Gastroesophageal sphincter (tissue), 4 donors: Measurements from ENCODE around the gene EMX1. TPM values are rescaled to one million over a fixed set of nuclear protein-coding genes. Genes with fewer than 3 reads are reported as not detected.

Experiments used
- ATAC-seq: fragments of 150-250 bp; one replicate; pipeline ENCODE4 v1.9.1; 2016; ENCODE audit warnings: mild to moderate bottlenecking, moderate library complexity
- H3K27ac ChIP-seq, 4 donors: fragments of 200-600 bp; sonication (generic) in 3 of 4; 1 replicate in 3 of 4; 2 replicates in 1 of 4; pipeline ENCODE4 v1.5.1; 2016 to 2019
- H3K27me3 ChIP-seq: fragments of 200-600 bp; sonication (generic); one replicate; pipeline ENCODE4 v1.5.1; 2019
- H3K36me3 ChIP-seq, 2 donors: fragments of 200-600 bp; sonication (generic); one replicate each; pipeline ENCODE4 v1.5.1; 2019; ENCODE audit warnings: control low read depth in 1 of 2
- H3K4me1 ChIP-seq, 3 donors: fragments of 200-600 bp; sonication (generic); 1 replicate in 2 of 3; 2 replicates in 1 of 3; pipeline ENCODE4 v1.5.1; 2016 to 2019; ENCODE audit warnings: control low read depth in 2 of 3
- H3K4me3 ChIP-seq, 2 donors: fragments of 200-600 bp; sonication (generic); one replicate each; pipeline ENCODE4 v1.5.1; 2019; ENCODE audit warnings: mild to moderate bottlenecking in 1 of 2, moderate library complexity in 1 of 2
- H3K9me3 ChIP-seq, 3 donors: fragments of 200-600 bp; sonication (generic); one replicate each; pipeline ENCODE4 v1.5.1; 2017 to 2019; ENCODE audit warnings: control low read depth in 2 of 3
- EP300 ChIP-seq: sonication (generic); formaldehyde crosslinking; IDR thresholded peaks from one replicate; pipeline ENCODE4 v1.6.1; 2017; ENCODE audit warnings: antibody characterized with exemption, mild to moderate bottlenecking
- POLR2A ChIP-seq, 2 donors: fragments of 450-650 bp; IDR thresholded peaks; one replicate each; pipeline ENCODE4 v1.6.1; 2017; ENCODE audit warnings: antibody characterized with exemption in 2 of 2, mild to moderate bottlenecking in 2 of 2, moderate library complexity in 1 of 2
- POLR2AphosphoS5 ChIP-seq: sonication (generic); formaldehyde crosslinking; IDR thresholded peaks from one replicate; pipeline ENCODE4 v1.6.1; 2017; ENCODE audit warnings: antibody characterized with exemption
- WGBS, 2 donors: methylation state at CpG; one replicate each; pipeline ENCODE4 v1.1.5; 2018; ENCODE audit warnings: low coverage in 1 of 2; 5-methylcytosine and 5-hydroxymethylcytosine counted together
- total RNA-seq, 4 donors: library from RNA; depleted of rRNA; stranded (reverse); fragments of >200 nt; gene quantifications; one replicate each; pipeline ENCODE4 v1.1.0, GENCODE V29; 2016
- TF ChIP-seq, protein P1 (sequence below), 4 experiments: fragments of 200-600 bp in 2 of 4; fragments of 450-650 bp in 2 of 4; sonication (generic) in 1 of 4; IDR thresholded peaks; one replicate each; pipeline ENCODE4 v1.5.1; 2017 to 2019; ENCODE audit warnings: antibody characterized with exemption in 4 of 4, mild to moderate bottlenecking in 2 of 4, moderate library complexity in 2 of 4

Gene EMX1
- total RNA-seq, 4 donors from 2014 or later: 0.15 TPM; not detected in 3

- ATAC-seq: no peak
- 58 to 87% methylated on average over 2 to 3 of the region's 13 CpGs for WGBS, 2 donors
- Histone ChIP-seq H3K36me3 (peaks cover 0 to 2% of the 10 kb centered on the region in 2 donors), H3K27ac (no peak overlapping the region), H3K4me1 (no peaks in the 10 kb centered on the region), H3K9me3 (no peaks in the 10 kb centered on the region), H3K27me3 (no peaks in the 10 kb centered on the region), H3K4me3 (no peak overlapping the region)
- TF ChIP-seq POLR2A (IDR thresholded peaks at IDR 0.05) (no peak), EP300 (no peak), POLR2AphosphoS5 (no peak)
- TF ChIP-seq, protein P1, sequence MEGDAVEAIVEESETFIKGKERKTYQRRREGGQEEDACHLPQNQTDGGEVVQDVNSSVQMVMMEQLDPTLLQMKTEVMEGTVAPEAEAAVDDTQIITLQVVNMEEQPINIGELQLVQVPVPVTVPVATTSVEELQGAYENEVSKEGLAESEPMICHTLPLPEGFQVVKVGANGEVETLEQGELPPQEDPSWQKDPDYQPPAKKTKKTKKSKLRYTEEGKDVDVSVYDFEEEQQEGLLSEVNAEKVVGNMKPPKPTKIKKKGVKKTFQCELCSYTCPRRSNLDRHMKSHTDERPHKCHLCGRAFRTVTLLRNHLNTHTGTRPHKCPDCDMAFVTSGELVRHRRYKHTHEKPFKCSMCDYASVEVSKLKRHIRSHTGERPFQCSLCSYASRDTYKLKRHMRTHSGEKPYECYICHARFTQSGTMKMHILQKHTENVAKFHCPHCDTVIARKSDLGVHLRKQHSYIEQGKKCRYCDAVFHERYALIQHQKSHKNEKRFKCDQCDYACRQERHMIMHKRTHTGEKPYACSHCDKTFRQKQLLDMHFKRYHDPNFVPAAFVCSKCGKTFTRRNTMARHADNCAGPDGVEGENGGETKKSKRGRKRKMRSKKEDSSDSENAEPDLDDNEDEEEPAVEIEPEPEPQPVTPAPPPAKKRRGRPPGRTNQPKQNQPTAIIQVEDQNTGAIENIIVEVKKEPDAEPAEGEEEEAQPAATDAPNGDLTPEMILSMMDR (IDR thresholded peaks at IDR 0.05): no peak
Observed at GRCh38 chr2:72950558-72951255, 33.4 kb downstream of the EMX1 start.

GRCh38 chr2:72951303-72952095 lies 34.2 kb downstream of the EMX1 start:
- Histone ChIP-seq H3K36me3 (peaks cover 0 to 10% of the 10 kb centered on the region in 2 donors), H3K27me3 (no peaks in the 10 kb centered on the region), H3K4me1 (no peaks in the 10 kb centered on the region), H3K4me3 (no peak overlapping the region), H3K27ac (no peak overlapping the region), H3K9me3 (no peaks in the 10 kb centered on the region)
- TF ChIP-seq EP300: no peak
- TF ChIP-seq POLR2A (IDR thresholded peaks at IDR 0.05): no peak
- TF ChIP-seq, protein P1 (IDR thresholded peaks at IDR 0.05): no peak
- no peak for TF ChIP-seq POLR2AphosphoS5
- ATAC-seq: no peak
- 80 to 90% methylated on average over 2 to 3 of the region's 8 CpGs for WGBS, 2 donors

DNA sequence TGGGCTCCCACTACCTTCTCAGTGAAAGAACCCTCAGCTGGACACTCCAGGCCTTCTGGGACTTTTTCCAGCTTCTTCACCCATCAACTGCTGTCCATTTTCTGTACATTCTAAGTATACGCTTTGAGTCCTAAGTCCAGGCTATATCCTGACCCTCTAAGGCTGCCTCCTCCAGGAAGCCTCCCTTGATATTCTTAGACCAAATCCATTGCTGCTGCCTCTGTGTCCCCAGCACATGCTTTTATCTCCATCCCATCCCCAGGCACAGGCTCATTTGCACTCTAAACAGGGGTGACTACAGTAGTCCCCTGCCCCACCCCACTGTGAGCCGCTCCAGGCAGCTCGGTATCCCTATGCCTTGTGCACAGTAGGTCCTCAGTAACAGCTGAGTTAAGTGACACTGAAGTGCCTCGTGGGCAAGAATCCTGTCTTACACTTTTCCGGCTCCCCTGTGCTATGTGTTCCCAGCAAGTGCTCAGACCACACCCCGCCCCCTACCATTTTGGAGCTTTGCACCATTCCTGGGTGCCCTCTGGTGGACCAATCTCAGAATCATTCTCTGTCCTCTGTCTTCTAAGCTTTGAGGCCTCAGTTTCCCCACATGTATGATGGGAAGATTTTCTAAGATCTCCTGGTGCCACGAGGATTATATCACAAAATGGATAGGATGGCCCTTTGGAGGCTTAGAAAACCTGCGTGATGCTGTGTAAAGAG lies 34.9 kb downstream of the EMX1 start:
- H3K4me3 ChIP-seq: no peak overlapping the region
- H3K27me3 ChIP-seq: no peaks in the 10 kb centered on the region
- 80 to 86% methylated on average over 6 of the region's 8 CpGs for WGBS, 2 donors
- no peaks in the 10 kb centered on the region for H3K9me3 ChIP-seq
- TF ChIP-seq, protein P1 (IDR thresholded peaks at IDR 0.05): no peak
- TF ChIP-seq POLR2AphosphoS5 (no peak), EP300 (no peak), POLR2A (IDR thresholded peaks at IDR 0.05) (no peak)
- peaks cover 0 to 16% of the 10 kb centered on the region in 2 donors for H3K36me3 ChIP-seq
- no peak overlapping the region for H3K27ac ChIP-seq
- ATAC-seq: no peak
- no peaks in the 10 kb centered on the region for H3K4me1 ChIP-seq

- Histone ChIP-seq H3K27ac (no peak overlapping the region), H3K27me3 (no peaks in the 10 kb centered on the region), H3K36me3 (peaks cover 0 to 23% of the 10 kb centered on the region in 2 donors), H3K9me3 (no peaks in the 10 kb centered on the region), H3K4me1 (no peaks in the 10 kb centered on the region), H3K4me3 (no peak overlapping the region)
- TF ChIP-seq POLR2A (IDR thresholded peaks at IDR 0.05) (no peak), EP300 (no peak), POLR2AphosphoS5 (no peak)
- TF ChIP-seq, protein P1 (IDR thresholded peaks at IDR 0.05): no peak
- no peak for ATAC-seq
- WGBS, 2 donors: 80% methylated on average over 2 of the region's 14 CpGs; no CpG with 5 or more reads in 1 of the 2 donors
Observed at GRCh38 chr2:72952961-72953360, 35.6 kb downstream of the EMX1 start.
